SKM-1 treated with dmso at 0.1 percent for 144 hours (cell line): ENCODE results near the gene TSPEAR.
"Not testable (repeated sequence)": the region's sequence is repeated elsewhere in the genome, so short reads cannot be mapped to it uniquely, and the experiment has no call there.

Experiments used
- DNase-seq: peaks from one replicate; lab custom pipeline; 2025; ENCODE audit not compliant: unreplicated experiment; lab: John Stamatoyannopoulos, UW

The TSPEAR gene

DNA sequence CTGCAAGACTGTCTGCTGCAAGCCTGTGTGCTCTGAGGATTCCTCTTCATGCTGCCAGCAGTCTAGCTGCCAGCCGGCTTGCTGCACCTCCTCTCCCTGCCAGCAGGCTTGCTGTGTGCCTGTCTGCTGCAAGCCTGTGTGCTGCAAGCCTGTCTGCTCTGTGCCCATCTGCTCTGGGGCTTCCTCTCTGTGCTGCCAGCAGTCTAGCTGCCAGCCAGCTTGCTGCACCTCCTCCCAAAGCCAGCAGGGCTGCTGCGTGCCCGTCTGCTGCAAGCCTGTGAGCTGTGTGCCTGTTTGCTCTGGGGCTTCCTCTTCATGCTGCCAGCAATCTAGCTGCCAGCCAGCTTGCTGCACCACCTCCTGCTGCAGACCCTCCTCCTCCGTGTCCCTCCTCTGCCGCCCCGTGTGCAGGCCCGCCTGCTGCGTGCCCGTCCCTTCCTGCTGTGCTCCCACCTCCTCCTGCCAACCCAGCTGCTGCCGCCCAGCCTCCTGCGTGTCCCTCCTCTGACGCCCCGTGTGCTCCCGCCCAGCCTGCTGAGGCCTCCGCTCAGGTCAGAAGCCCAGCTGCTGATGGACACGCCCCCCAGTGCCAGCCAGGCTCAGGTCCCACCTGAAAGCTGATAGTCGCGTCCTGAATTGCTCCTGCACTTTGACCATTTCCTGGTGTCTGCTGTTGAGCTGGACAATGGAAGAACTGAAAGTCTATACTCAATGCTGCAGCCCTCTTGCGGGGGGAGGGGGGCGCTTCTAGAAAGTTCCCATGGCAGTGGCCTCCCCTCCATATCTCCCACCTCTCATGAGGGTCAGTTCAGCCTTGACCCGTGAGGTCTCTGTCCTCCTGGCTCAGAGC, 136.7 kb downstream of the TSPEAR start:
- no peak for DNase-seq

GRCh38 chr21:44573630-44574456, 137.5 kb downstream of the TSPEAR start, which contains the start of gene KRTAP10-4:
Gene KRTAP10-4, plus strand, starts transcription at chr21:44573729. Its CDS starts 30 bp downstream, at chr21:44573759.
- not testable (repeated sequence) for DNase-seq

GRCh38 chr21:44572959-44573583, 138.3 kb downstream of the TSPEAR start:
- DNase-seq: no peak

- DNase-seq: no peak
These were observed 139.3 kb downstream of the TSPEAR start for GRCh38 chr21:44571844-44572782.

DNA sequence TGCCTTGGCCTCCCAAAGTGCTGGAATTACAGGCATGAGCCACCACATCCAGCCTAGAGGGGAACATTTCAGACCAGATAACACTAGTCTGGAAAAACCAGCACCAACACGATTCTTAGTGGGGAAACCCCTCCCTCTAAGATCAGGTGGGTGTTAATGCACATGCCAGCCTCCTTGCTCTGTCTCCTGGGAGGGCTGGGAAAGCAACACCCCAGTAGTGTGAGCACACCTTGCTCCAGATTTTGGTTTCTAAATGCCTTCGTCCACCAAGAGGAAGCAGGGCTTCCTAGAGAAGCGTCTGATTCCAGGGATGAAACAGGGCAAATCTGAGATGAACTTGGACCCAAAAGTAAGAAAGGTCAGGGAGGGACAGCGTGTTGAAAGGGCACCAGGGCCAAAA, 140.1 kb downstream of the TSPEAR start:
- DNase-seq: no peak

- DNase-seq: no peak
These were observed 141.4 kb downstream of the TSPEAR start for GRCh38 chr21:44569861-44570517.

DNA sequence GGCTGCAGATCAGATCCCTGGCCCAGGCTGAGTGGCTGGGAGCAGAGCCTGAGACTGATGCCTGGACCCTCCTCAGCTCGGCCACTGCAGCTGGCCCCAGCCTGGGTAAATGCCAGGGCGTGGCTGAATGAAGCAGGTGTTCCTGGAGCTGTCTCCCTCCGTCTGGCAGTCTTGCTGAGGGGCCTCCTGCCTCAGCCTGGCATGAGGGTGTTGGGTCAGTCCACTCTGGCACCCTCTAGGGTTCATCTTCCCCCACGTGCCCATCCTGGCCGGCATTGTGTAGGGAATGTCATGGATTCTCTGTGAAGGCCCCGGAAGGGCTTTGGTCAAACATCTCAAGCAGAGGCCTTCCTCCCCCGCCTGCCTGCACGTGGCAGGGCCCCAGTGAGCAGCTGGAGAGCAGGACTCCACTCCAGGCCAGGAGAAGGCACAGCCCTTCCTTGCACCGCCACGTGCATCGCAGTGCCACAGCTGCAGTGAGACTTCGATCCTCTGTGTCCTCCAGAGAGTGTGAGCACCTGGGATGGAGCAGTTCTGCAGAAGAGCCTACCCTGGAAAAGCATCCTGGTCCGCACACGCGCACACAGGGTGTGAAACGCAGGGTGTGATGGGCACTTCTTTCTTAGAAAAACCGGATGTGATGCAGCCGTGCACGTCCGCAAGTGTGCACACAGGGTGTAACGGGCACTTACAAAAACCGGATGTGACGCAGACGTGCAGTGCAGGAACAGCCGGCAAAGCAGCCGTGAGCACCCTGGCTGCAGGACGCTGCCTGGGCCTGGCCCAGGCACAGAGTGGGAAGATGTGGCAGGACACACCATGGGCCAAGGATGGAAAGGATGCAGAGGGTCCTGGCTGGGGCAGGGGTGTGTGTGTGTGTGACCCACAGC, 142.5 kb downstream of the TSPEAR start:
- no peak for DNase-seq

DNA sequence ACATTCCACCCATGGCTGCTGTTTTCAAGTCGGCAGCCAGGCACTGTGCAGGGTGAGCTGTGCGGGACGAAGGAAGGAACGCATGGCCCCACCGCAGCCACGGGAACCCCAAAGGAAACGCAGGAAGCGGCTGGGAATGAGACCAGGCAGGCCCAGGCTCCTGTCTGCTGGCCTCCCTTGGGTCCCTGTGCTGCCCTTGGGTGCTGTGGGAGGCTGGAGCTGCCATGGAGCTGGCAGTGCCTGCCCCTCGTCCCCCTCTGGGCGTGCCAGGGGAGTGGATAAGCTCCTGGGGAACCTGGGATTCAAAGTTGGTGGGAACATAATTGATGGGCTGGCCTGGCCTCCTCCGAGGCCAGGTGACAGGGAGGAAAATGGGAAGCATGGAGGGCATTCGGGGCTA, 143.1 kb downstream of the TSPEAR start:
- no peak for DNase-seq

- no peak for DNase-seq
These were observed 143.7 kb downstream of the TSPEAR start for GRCh38 chr21:44567481-44568171.

- DNase-seq: peak; percentile 25
These were observed 145.0 kb downstream of the TSPEAR start for GRCh38 chr21:44566403-44566802.

GRCh38 chr21:44564886-44565598, 146.3 kb downstream of the TSPEAR start:
- no peak for DNase-seq

DNA sequence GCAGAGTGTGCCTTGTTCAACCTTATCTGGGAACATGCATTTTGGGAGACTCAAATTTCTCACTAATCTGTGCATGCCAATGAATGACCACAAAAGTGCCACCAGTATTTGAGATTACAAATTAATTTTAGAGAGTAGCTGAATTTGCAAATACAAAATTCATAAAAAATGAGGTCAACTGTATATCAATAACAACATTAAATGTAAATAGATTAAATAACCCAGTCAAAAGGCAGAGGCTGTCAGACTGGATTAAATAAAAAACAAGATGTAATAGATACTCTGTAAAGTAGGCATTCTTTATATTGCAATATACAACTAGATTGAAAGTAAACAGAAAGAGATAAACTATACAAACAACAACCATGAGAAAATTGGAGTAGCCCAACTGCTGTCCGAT, 147.3 kb downstream of the TSPEAR start:
- DNase-seq: no peak

DNA sequence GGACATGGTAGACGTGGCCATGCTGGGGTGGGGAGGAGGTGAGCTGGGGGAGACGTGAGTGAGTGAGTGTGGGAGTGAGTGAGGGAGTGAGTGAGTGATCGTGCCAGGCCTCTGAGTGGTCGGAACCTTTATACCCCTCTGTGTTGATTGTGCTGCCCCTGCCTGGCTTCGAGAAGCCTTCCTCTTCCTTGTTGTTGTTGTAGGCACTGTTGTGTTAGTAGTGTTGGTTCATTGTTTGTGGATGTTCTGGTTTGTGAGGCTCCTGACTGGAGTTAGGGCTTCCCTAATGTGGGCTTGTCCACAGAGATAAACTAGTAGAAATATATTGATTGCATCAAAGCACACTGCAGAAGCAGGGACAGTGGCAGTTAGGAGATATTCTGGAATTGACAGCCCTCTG, 152.7 kb downstream of the TSPEAR start, which contains the start of gene KRTAP10-3:
TSS of gene KRTAP10-3 (minus strand) at position 101 of the 400 bp plus-strand sequence. CDS start at position 21, 80 bp downstream.
- no peak for DNase-seq

GRCh38 chr21:44558329-44558675, 153.1 kb downstream of the TSPEAR start:
- DNase-seq: not testable (repeated sequence)

GRCh38 chr21:44557491-44558328, 153.7 kb downstream of the TSPEAR start:
- no peak for DNase-seq

DNA sequence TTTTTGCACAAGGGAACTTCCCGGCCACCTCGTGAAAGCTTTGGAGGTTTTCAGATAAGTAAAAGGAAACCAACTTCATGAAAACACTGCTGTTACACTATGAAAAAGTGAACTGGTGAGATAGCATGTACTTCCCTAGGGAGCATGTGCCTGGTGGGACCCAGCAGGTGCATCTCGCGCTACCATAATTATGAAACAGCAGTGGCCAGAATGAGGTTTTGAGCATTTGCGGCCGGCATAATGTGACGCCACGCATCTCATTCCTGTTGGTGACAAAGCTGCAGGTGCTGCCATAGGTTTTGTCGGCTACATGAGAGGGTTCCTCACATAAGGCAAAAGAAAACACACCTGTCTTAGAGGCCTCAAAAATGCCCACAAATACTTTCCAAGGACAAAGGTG, 154.5 kb downstream of the TSPEAR start:
- DNase-seq: no peak
